Stimulated activated CD4-positive, alpha-beta T cell treated with anti-CD3 and anti-CD28 coated beads, Interleukin-2, amount 100 ng/mL, for 4 hours (primary cell): ENCODE results near the gene TMEM39B.
"Not testable (repeated sequence)": the region's sequence is repeated elsewhere in the genome, so short reads cannot be mapped to it uniquely, and the experiment has no call there.

Source experiments
- DNase-seq: peaks from one replicate; pipeline ENCODE4 v3.0.0-alpha.2; 2020; ENCODE audit warnings: low read depth

The TMEM39B gene

GRCh38 chr1:32071758-32072621 is 749 bp upstream of the TMEM39B start:
- no peak for DNase-seq

- DNase-seq: no peak
Measured at GRCh38 chr1:32073299-32074229, 825 bp downstream of the TMEM39B start.

- no peak for DNase-seq
Measured at GRCh38 chr1:32074841-32075240, 2.1 kb downstream of the TMEM39B start.

- DNase-seq: no peak
Measured at GRCh38 chr1:32077451-32077850, 4.7 kb downstream of the TMEM39B start.

GRCh38 chr1:32082022-32082421 is 9.3 kb downstream of the TMEM39B start:
- no peak for DNase-seq

- DNase-seq: not testable (repeated sequence)
Measured at GRCh38 chr1:32086381-32086780, 13.6 kb downstream of the TMEM39B start.

GRCh38 chr1:32091176-32091575 is 18.4 kb downstream of the TMEM39B start:
- no peak for DNase-seq

- DNase-seq: no peak
Measured at GRCh38 chr1:32091591-32091990, 18.9 kb downstream of the TMEM39B start.

GRCh38 chr1:32094746-32095521 is 22.2 kb downstream of the TMEM39B start:
- no peak for DNase-seq

GRCh38 chr1:32099426-32099825 is 26.7 kb downstream of the TMEM39B start:
- DNase-seq: no peak

GRCh38 chr1:32100359-32100758 is 27.6 kb downstream of the TMEM39B start:
- no peak for DNase-seq

- no peak for DNase-seq
Measured at GRCh38 chr1:32100807-32101708, 28.3 kb downstream of the TMEM39B start.

GRCh38 chr1:32104127-32104526 is 31.4 kb downstream of the TMEM39B start:
- no peak for DNase-seq

- no peak for DNase-seq
Measured at GRCh38 chr1:32105338-32105737, 32.6 kb downstream of the TMEM39B start.

- DNase-seq: no peak
Measured at GRCh38 chr1:32106663-32107275, 34.0 kb downstream of the TMEM39B start.

GRCh38 chr1:32107742-32108661 is 35.3 kb downstream of the TMEM39B start, which contains the start of gene KPNA6:
TSS of gene KPNA6 (plus strand) at chr1:32108056. CDS start at chr1:32108131, 75 bp downstream.
- peak; percentile 82 for DNase-seq

- DNase-seq: no peak
Measured at GRCh38 chr1:32111040-32111623, 38.4 kb downstream of the TMEM39B start.

GRCh38 chr1:32111789-32112188 is 39.0 kb downstream of the TMEM39B start:
- DNase-seq: no peak

GRCh38 chr1:32112806-32113375 is 40.2 kb downstream of the TMEM39B start:
- DNase-seq: no peak
